ENCODE measurements around the gene MEG3.

The MEG3 gene

DNA sequence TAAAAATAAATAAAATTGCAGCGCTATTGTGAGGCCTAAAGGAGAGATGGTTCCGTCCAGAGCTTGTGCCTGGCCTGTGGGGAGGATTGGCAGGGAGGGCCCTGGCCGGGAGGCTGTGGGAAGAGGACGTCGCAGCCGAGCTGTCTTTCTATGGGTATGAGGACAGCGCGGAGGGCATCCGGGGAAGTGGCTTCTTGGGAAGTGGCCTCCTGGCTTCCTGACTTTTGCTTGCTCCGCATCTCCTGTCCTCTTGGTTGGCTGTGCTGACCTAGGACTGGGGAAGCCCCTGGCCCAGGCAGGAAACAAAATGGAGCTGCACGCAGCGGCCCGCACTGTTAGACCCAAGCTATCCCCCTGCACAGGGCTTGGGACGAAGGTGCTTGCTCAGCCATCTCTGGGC is 22.2 kb upstream of the MEG3 start:
- Histone ChIP-seq H3K4me3 (ENCODE audit: low read depth, low read length) (no peak overlapping the region), H3K79me2 (ENCODE audit: control insufficient read depth, insufficient read depth, low read length, unreplicated experiment) (no peaks in the 10 kb centered on the region), H3K4me1 (ENCODE audit: control insufficient read depth, insufficient read depth, low read length, unreplicated experiment) (no peaks in the 10 kb centered on the region), H3K36me3 (ENCODE audit: insufficient read depth, low read length) (no peaks in the 10 kb centered on the region), H2AFZ (ENCODE audit: low read length, unreplicated experiment) (no peak overlapping the region), H3K27me3 (ENCODE audit: insufficient read depth, low read length) (peaks cover 66% of the 10 kb centered on the region), H3K27ac (ENCODE audit: low read depth, low read length) (no peak overlapping the region)

DNA sequence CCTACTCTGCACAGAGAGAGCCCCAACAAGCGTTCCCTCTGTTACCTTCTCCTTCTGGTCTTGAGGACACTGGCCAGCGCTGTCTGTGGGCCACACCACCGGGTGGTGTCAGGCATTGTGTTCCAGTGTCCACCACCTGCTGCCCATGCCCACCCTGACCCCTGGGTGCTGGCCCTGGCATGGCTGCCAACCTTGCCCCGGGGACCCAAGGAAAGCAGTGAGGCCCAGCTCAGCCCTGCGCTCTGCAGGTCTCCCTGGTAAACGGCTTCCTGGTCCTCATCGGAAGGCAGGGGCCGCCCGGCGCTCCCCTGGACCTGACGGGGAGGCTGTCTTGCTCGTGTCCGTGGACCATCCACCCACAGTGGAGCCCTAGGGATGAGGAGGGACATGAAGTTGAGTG is 21.8 kb upstream of the MEG3 start:
- H2AFZ ChIP-seq (ENCODE audit: low read length, unreplicated experiment) = no peak overlapping the region
- no peaks in the 10 kb centered on the region for H3K4me1 ChIP-seq (ENCODE audit: control insufficient read depth, insufficient read depth, low read length, unreplicated experiment)
- no peak overlapping the region for H3K4me3 ChIP-seq (ENCODE audit: low read depth, low read length)
- H3K27ac ChIP-seq (ENCODE audit: low read depth, low read length) = no peak overlapping the region
- peaks cover 66% of the 10 kb centered on the region for H3K27me3 ChIP-seq (ENCODE audit: insufficient read depth, low read length)
- no peaks in the 10 kb centered on the region for H3K36me3 ChIP-seq (ENCODE audit: insufficient read depth, low read length)
- H3K79me2 ChIP-seq (ENCODE audit: control insufficient read depth, insufficient read depth, low read length, unreplicated experiment) = no peaks in the 10 kb centered on the region

DNA sequence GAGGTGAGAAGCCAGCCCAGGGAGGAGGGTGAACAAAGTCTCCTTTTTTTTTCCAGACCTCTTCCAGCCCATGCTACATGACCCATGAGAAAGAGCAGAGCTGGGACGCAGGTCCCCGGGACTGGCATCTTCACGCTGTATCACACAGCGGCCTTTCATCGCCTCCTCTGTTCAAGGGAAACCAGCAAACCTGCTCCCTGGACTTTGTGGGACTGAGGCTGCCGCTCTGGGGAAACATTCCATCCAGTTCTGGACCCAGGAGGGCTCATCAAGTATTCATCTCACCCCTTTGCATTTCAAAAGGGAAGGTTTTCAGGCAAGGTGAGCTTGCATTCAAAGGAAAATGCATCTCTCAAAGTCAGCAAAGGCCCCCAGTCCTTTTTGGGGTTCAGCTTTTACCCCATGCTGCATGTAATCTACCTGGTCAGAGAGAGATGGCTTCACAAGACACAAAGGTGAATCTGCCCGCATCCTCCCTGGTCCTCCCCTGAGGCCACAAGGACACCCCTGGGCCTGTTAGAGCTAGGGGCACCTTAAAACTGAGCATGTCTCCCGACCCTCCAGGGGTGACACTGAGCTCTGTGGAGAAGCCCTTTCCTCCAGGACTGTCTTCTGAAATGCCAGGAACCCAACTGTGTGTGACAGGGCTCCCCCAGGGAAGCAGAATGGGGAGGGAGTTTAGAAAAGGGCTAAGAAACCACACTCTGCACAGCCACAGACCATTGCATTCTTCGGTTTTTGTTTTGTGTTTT is 21.2 kb upstream of the MEG3 start:
- Histone ChIP-seq H3K4me1 (ENCODE audit: control insufficient read depth, insufficient read depth, low read length, unreplicated experiment) (no peaks in the 10 kb centered on the region), H3K27me3 (ENCODE audit: insufficient read depth, low read length) (peaks cover 65% of the 10 kb centered on the region), H3K36me3 (ENCODE audit: insufficient read depth, low read length) (no peaks in the 10 kb centered on the region), H2AFZ (ENCODE audit: low read length, unreplicated experiment) (no peak overlapping the region), H3K27ac (ENCODE audit: low read depth, low read length) (no peak overlapping the region), H3K79me2 (ENCODE audit: control insufficient read depth, insufficient read depth, low read length, unreplicated experiment) (no peaks in the 10 kb centered on the region), H3K4me3 (ENCODE audit: low read depth, low read length) (no peak overlapping the region)

DNA sequence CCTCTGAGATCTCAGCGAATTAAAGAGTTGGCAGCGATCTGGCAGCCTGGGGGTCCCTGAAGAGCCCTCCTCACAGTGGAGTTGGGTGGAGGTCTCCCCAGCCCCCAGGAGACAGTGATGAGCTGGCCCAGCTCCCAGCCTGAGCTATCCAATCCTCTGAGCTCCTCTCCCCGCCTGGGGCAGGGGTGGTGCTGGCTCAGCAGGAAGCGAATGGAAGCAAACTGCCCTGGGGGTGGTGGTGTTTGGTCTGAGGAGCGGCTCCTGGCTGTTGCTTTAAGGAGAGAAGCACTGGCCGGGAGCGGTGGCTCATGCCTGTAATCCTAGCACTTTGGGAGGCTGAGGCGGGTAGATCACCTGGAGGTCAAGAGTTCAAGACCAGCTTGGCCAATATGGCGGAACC is 19.5 kb upstream of the MEG3 start:
- Histone ChIP-seq H3K4me1 (ENCODE audit: control insufficient read depth, insufficient read depth, low read length, unreplicated experiment) (no peaks in the 10 kb centered on the region), H3K27ac (ENCODE audit: low read depth, low read length) (no peak overlapping the region), H3K79me2 (ENCODE audit: control insufficient read depth, insufficient read depth, low read length, unreplicated experiment) (no peaks in the 10 kb centered on the region), H3K4me3 (ENCODE audit: low read depth, low read length) (no peak overlapping the region), H3K36me3 (ENCODE audit: insufficient read depth, low read length) (no peaks in the 10 kb centered on the region), H3K27me3 (ENCODE audit: insufficient read depth, low read length) (peaks cover 66% of the 10 kb centered on the region), H2AFZ (ENCODE audit: low read length, unreplicated experiment) (no peak overlapping the region)

DNA sequence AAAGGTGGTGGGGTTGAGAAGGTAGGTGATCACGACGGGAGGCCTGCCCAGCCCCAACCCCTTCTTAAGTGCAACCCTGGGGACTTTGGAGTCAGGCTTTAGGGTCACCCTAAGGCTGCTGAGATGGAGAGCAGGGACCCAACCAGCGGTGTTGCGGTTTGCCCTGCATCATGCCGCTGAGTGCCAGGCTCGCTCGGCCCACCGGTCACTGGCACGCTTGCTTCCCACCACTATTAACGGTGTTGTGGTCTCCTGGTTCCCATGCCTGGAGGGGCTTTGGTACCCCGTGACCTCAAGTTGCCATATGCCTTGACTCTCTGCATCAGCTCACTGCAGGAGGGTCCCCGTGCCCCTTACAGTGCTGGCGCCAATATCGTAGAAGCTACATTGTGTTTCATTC is 18.4 kb upstream of the MEG3 start:
- H3K27ac ChIP-seq (ENCODE audit: low read depth, low read length) = no peak overlapping the region
- no peak overlapping the region for H3K4me3 ChIP-seq (ENCODE audit: low read depth, low read length)
- no peak overlapping the region for H2AFZ ChIP-seq (ENCODE audit: low read length, unreplicated experiment)
- H3K79me2 ChIP-seq (ENCODE audit: control insufficient read depth, insufficient read depth, low read length, unreplicated experiment) = no peaks in the 10 kb centered on the region
- peaks cover 65% of the 10 kb centered on the region for H3K27me3 ChIP-seq (ENCODE audit: insufficient read depth, low read length)
- H3K36me3 ChIP-seq (ENCODE audit: insufficient read depth, low read length) = no peaks in the 10 kb centered on the region
- no peaks in the 10 kb centered on the region for H3K4me1 ChIP-seq (ENCODE audit: control insufficient read depth, insufficient read depth, low read length, unreplicated experiment)

DNA sequence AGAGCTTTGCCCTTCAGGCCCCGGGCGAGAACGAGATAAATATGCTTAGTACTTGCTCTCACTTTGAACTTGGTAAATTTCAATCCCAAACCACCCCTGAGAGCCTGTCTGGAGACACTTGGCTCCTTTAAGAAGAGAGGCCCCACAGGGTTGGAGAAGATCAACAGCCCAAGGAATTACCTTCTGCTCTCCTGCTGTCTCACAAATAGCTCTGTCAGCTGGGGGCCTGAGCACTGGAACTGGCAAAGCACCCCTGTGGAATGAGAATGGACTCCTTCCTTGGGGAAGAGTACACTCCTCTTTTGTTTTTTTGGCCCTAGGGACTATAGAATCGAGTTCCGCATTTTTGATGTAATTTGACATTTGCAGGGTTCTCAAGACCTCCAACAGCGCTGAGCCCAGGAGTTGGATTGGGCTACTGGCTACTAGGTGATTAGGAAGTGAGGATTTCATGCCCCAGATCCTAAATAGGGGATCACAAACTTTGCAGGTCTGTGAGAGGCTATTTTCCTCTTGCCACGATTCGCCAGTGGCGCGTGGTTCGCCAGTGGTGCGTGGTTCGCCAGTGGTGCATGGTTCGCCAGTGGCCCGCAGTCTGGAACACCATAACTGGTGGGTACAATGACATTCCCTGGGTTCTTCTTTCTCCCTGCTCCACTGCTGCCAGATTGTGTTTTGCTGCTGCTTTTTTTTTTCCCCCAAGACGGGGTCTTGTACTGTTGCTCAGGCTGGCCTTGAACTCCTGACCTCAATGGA is 17.8 kb upstream of the MEG3 start:
- Histone ChIP-seq H3K27me3 (ENCODE audit: insufficient read depth, low read length) (peaks cover 62% of the 10 kb centered on the region), H3K36me3 (ENCODE audit: insufficient read depth, low read length) (no peaks in the 10 kb centered on the region), H2AFZ (ENCODE audit: low read length, unreplicated experiment) (no peak overlapping the region), H3K27ac (ENCODE audit: low read depth, low read length) (no peak overlapping the region), H3K4me1 (ENCODE audit: control insufficient read depth, insufficient read depth, low read length, unreplicated experiment) (no peaks in the 10 kb centered on the region), H3K79me2 (ENCODE audit: control insufficient read depth, insufficient read depth, low read length, unreplicated experiment) (no peaks in the 10 kb centered on the region), H3K4me3 (ENCODE audit: low read depth, low read length) (no peak overlapping the region)

DNA sequence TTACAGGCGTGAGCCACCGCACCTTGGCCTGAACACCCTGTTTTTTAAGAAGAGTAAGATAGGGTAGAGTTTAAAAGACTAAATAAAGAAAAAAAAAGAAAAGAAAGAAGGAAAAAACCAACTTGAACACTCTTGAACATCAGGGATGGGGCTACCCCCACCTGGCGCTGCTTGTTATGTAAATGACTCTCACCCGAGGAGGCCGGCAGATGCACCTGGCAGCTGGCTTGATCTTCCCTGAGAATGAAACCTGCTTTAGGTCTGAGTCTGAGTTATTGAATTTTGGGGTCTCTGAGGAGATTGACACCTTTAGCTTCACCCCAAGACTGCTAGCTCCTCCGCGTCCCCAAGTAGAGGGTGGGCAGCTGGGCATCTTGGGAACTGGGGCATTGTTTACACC is 15.5 kb upstream of the MEG3 start:
- H3K36me3 ChIP-seq (ENCODE audit: insufficient read depth, low read length) = no peaks in the 10 kb centered on the region
- H2AFZ ChIP-seq (ENCODE audit: low read length, unreplicated experiment) = no peak overlapping the region
- H3K4me3 ChIP-seq (ENCODE audit: low read depth, low read length) = no peak overlapping the region
- H3K27me3 ChIP-seq (ENCODE audit: insufficient read depth, low read length) = peaks cover 56% of the 10 kb centered on the region
- H3K27ac ChIP-seq (ENCODE audit: low read depth, low read length) = no peak overlapping the region
- no peaks in the 10 kb centered on the region for H3K4me1 ChIP-seq (ENCODE audit: control insufficient read depth, insufficient read depth, low read length, unreplicated experiment)
- no peaks in the 10 kb centered on the region for H3K79me2 ChIP-seq (ENCODE audit: control insufficient read depth, insufficient read depth, low read length, unreplicated experiment)

DNA sequence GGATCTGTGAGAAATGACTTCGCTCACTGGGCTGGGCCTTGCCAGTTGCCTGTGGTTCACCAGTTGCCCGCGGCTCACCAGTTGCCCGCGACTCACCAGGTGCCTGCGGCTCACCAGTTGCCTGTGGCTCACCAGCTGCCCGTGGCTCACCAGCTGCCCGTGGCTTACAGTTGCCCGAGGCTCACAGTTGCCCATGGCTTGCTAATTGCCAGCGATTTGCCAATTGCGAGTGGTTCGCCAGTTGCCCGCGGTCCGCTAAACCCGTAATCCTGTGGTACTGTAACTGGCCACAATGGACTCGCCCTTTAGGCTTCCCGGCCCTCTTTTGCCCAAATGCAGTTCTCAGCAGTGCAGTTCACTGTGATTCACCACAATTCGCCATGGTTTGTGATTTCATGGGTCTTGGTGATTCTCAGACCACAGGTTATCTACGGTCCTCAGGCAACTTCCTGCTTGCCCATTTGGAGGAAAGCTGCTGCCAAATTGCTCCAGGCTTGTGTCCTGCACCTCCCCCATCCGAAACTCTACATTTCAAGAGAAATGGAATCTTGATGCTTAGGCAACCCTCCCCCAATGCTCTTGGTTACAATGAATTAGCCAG is 15.0 kb upstream of the MEG3 start:
- no peak overlapping the region for H2AFZ ChIP-seq (ENCODE audit: low read length, unreplicated experiment)
- no peak overlapping the region for H3K27ac ChIP-seq (ENCODE audit: low read depth, low read length)
- H3K27me3 ChIP-seq (ENCODE audit: insufficient read depth, low read length) = peaks cover 54% of the 10 kb centered on the region
- H3K79me2 ChIP-seq (ENCODE audit: control insufficient read depth, insufficient read depth, low read length, unreplicated experiment) = no peaks in the 10 kb centered on the region
- H3K4me3 ChIP-seq (ENCODE audit: low read depth, low read length) = no peak overlapping the region
- no peaks in the 10 kb centered on the region for H3K36me3 ChIP-seq (ENCODE audit: insufficient read depth, low read length)
- no peaks in the 10 kb centered on the region for H3K4me1 ChIP-seq (ENCODE audit: control insufficient read depth, insufficient read depth, low read length, unreplicated experiment)

DNA sequence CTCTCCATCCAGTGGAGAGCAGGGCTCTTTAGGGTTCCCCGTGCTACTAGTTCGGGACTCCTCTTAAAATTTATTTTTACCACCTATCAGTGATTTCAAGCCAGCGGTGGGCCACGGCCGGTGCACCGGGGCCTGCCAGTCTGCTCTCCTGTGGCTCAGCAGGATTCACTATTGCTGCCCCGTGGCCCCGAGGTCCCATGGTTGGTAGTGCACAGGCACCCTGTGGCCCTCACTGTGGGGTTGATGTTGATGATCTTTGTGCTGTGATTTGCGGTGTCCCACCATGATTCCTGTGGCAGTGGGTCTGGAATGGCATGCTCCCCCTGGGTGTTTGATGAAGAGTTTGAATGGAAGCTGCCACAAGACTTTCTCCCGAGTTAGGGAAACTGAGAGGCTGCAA is 12.6 kb upstream of the MEG3 start:
- Histone ChIP-seq H3K36me3 (ENCODE audit: insufficient read depth, low read length) (no peaks in the 10 kb centered on the region), H2AFZ (ENCODE audit: low read length, unreplicated experiment) (no peak overlapping the region), H3K27me3 (ENCODE audit: insufficient read depth, low read length) (peaks cover 45% of the 10 kb centered on the region)

DNA sequence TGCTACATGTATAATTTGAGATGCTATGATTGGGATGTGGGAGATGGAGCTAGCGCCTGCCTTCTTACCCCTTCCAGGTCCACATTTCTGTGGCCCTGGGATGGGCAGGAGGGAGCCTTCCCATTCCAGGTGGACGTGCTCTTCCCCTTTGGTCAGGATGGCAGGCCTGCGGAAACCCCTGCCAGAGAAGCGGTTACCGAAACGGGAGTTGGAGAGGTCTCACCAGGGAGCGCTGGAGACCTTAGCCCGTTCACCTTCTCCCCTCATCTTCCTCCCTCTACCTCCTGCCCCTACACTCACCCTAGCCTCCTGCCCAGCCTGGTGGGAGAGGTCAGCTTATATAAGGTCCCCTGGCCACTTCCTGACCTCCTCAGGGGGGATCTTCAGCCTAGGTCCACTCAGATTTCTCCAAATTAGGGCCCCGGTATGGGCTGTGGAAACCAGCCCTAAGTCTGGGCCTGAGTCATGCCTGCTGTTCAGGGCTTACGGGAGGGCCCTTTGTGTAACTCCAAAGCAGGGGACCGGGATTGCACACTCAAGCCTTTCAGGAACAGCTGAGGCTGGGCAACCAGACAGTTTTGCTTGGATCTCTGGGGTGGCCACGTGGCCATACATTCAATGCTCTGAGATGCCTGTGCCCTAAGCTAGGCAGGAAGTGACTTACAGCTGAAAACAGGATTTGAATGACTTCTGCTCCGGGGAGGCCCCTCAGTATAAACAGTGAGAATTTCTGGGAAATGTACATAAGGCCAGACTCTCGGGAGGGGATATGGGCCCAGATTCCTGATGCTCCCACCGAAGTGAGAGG is 10.2 kb upstream of the MEG3 start:
- Histone ChIP-seq H3K4me1 (ENCODE audit: control insufficient read depth, insufficient read depth, low read length, unreplicated experiment) (no peaks in the 10 kb centered on the region), H2AFZ (ENCODE audit: low read length, unreplicated experiment) (no peak overlapping the region), H3K27ac (ENCODE audit: low read depth, low read length) (no peak overlapping the region)

More for the DNA sequence above, 12.6 kb upstream of the MEG3 start:
- H3K27ac ChIP-seq (ENCODE audit: low read depth, low read length) = no peak overlapping the region
- H3K4me1 ChIP-seq (ENCODE audit: control insufficient read depth, insufficient read depth, low read length, unreplicated experiment) = no peaks in the 10 kb centered on the region
- H3K4me3 ChIP-seq (ENCODE audit: low read depth, low read length) = no peak overlapping the region
- H3K79me2 ChIP-seq (ENCODE audit: control insufficient read depth, insufficient read depth, low read length, unreplicated experiment) = no peaks in the 10 kb centered on the region

More for the DNA sequence above, 10.2 kb upstream of the MEG3 start:
- Histone ChIP-seq H3K27me3 (ENCODE audit: insufficient read depth, low read length) (peaks cover 30% of the 10 kb centered on the region), H3K79me2 (ENCODE audit: control insufficient read depth, insufficient read depth, low read length, unreplicated experiment) (no peaks in the 10 kb centered on the region), H3K4me3 (ENCODE audit: low read depth, low read length) (no peak overlapping the region), H3K36me3 (ENCODE audit: insufficient read depth, low read length) (no peaks in the 10 kb centered on the region)
